HEK293T (cell line): ENCODE measurements around the gene CDYL2.
"Not testable (repeated sequence)": the region's sequence is repeated elsewhere in the genome, so short reads cannot be mapped to it uniquely, and the experiment has no call there.

ENCODE experiments used
- CTCF ChIA-PET: fragments of 350-600 bp; formaldehyde crosslinking; extraction: SDS; loops from one replicate; lab custom pipeline; 2021; ENCODE audit warnings: antibody characterized with exemption, inconsistent platforms; lab: Yijun Ruan, JAX
- POLR2A ChIA-PET: fragments of 350-600 bp; formaldehyde crosslinking; extraction: SDS; loops from one replicate; lab custom pipeline; 2020; ENCODE audit warnings: antibody characterized with exemption, inconsistent platforms; lab: Yijun Ruan, JAX
- DNase-seq: peaks from one replicate; pipeline ENCODE4 v3.0.0; 2012; ENCODE audit warnings: mixed read lengths; ENCODE audit errors: extremely low spot score
- ARNT ChIP-seq: fragments of 450-650 bp; IDR thresholded peaks from 2 replicates; pipeline ENCODE4 v1.6.1; 2017; ENCODE audit warnings: mild to moderate bottlenecking
- BHLHE40 ChIP-seq: fragments of 450-650 bp; IDR thresholded peaks from 2 replicates; pipeline ENCODE4 v1.6.1; 2016; ENCODE audit warnings: mild to moderate bottlenecking, moderate library complexity, borderline replicate concordance
- ELF4 ChIP-seq: fragments of 450-650 bp; IDR thresholded peaks from 2 replicates; pipeline ENCODE4 v1.6.1; 2017; ENCODE audit warnings: antibody characterized with exemption
- FOXA1 ChIP-seq: fragments of 450-650 bp; IDR thresholded peaks from 2 replicates; pipeline ENCODE4 v1.6.1; 2016; ENCODE audit warnings: mild to moderate bottlenecking
- FOXK2 ChIP-seq: fragments of 450-650 bp; IDR thresholded peaks from 2 replicates; pipeline ENCODE4 v1.6.1; 2016; ENCODE audit warnings: mild to moderate bottlenecking
- FOXM1 ChIP-seq: fragments of 450-650 bp; IDR thresholded peaks from 2 replicates; pipeline ENCODE4 v1.6.1; 2017; ENCODE audit warnings: mild to moderate bottlenecking, borderline replicate concordance
- HDGF ChIP-seq: fragments of 450-650 bp; IDR thresholded peaks from 2 replicates; pipeline ENCODE4 v1.6.1; 2017; ENCODE audit warnings: antibody characterized with exemption, borderline replicate concordance
- L3MBTL2 ChIP-seq: fragments of 450-650 bp; conservative IDR thresholded peaks from 2 replicates; pipeline ENCODE4 v1.6.1; 2016; ENCODE audit warnings: mild to moderate bottlenecking
- LEF1 ChIP-seq: fragments of 450-650 bp; IDR thresholded peaks from 2 replicates; pipeline ENCODE4 v1.6.1; 2017; ENCODE audit warnings: mild to moderate bottlenecking, borderline replicate concordance
- NFRKB ChIP-seq: fragments of 450-650 bp; IDR thresholded peaks from 2 replicates; pipeline ENCODE4 v1.6.1; 2016; ENCODE audit warnings: mild to moderate bottlenecking, moderate library complexity
- SP1 ChIP-seq: fragments of 450-650 bp; IDR thresholded peaks from 2 replicates; pipeline ENCODE4 v1.6.1; 2017
- SUZ12 ChIP-seq: fragments of 450-650 bp; IDR thresholded peaks from 2 replicates; pipeline ENCODE4 v1.6.1; 2016; ENCODE audit warnings: mild to moderate bottlenecking
- TARDBP ChIP-seq: fragments of 450-650 bp; IDR thresholded peaks from 2 replicates; pipeline ENCODE4 v1.6.1; 2016
- ZNF384 ChIP-seq: fragments of 450-650 bp; IDR thresholded peaks from 2 replicates; pipeline ENCODE4 v1.6.1; 2016
- TF ChIP-seq, protein P1 (sequence below): fragments of 450-650 bp; IDR thresholded peaks from 2 replicates; pipeline ENCODE4 v1.6.1; 2016

The CDYL2 gene

DNA sequence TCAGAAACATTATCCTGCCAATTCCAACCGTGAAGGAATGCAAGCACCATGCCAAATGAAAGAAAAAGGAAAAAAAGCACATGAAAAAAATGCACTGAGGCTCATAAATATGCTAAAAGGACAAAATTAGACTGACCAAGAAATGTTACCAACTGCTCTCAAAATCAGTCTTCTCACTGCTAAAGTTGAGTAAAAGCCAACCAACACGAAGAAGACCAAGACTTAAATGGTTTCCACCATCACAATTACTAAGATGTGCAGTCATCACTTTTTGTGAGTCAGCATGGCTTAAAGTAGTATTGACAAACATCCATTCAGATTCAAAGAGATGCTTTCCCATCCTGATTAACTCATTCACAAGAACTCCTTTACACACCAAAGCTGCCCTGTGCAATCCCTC lies 16.4 kb downstream of the CDYL2 start:
- DNase-seq: no peak
- CTCF ChIA-PET: no interaction called here
- TF ChIP-seq LEF1 (no peak), HDGF (no peak), ELF4 (no peak), FOXM1 (no peak), NFRKB (no peak), ZNF384 (no peak), TARDBP (no peak), SUZ12 (no peak), FOXA1 (no peak), FOXK2 (no peak), L3MBTL2 (no peak)
- POLR2A ChIA-PET: no interaction called here

DNA sequence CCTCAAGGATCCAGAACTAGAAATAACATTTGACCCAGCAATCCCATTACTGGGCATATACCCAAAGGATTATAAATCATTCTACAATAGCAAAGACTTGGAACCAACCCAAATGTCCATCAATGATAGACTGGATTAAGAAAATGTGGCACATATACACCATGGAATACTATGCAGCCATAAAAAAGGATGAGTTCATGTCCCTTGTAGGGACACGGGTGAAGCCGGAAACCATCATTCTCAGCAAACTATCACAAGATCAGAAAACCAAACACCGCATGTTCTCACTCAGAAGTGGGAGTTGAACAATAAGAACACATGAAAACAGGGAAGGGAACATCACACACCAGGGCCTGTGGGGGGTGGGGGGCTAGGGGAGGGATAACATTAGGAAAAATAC lies 17.8 kb downstream of the CDYL2 start:
- CTCF ChIA-PET, DNase-seq, POLR2A ChIA-PET: not testable (repeated sequence)

DNA sequence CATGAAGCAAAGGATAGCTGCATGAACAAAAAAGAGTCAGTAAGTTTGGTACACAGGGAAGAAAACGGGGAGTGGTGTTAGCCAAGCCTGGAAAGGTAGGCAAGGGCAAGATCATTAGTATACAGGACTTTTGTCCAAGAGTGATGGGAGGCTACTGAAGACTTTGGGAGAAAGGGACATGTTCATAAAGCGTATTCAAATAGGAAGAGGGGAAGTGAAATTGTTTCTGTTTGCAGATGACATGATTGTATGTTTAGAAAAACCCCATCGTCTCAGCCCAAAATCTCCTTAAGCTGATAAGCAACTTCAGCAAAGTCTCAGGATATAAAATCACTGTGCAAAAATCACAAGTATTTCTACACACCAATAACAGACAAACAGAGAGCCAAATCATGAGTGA lies 19.4 kb downstream of the CDYL2 start:
- DNase-seq: no peak
- CTCF ChIA-PET: no interaction called here
- POLR2A ChIA-PET: no interaction called here
- TF ChIP-seq L3MBTL2 (no peak), LEF1 (no peak)

DNA sequence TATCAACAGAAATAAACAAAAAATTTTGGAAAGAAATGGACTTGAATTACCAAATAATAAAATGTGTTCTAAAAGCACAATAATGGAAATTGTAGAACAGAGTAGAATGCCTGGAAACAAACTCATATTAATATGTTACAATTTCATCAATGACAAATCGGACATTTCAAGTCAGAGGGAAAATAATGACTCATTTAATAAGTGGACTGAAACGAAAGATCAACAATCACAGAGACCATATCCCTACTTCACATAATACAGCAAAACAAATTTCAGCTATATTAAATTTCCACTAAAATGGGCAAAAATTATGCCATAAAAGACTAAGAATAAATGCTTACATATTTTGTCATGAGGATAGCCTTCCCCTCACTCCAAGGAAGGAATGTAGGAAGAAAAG lies 25.7 kb downstream of the CDYL2 start:
- POLR2A ChIA-PET: no interaction called here
- CTCF ChIA-PET: no interaction called here
- TF ChIP-seq BHLHE40 (no peak), SP1 (no peak), ZNF384 (no peak), L3MBTL2 (no peak)
- DNase-seq: no peak

DNA sequence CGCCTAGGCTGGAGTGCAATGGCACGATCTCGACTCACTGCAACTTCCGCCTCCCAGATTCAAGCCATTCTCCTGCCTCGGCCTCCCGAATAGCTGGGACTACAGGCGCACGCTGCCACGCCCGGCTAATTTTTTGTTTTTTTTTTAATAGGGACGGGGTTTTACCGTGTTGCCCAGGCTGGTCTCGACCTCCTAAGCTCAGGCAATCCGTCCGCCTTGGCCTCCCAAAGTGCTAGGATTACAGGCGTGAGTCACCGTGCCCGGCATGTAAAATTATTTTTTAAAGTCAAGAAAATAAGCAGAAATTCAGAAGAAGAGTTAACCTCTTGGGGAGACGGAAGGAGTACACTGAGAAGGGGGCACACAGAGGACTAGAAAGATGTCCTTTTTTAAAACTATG lies 27.5 kb downstream of the CDYL2 start:
- ChIA-PET POLR2A (no interaction called here), CTCF (no interaction called here)
- DNase-seq: no peak
- TF ChIP-seq FOXM1: no peak
- TF ChIP-seq SP1: no peak
- no peak for TF ChIP-seq NFRKB
- TF ChIP-seq, protein P1, sequence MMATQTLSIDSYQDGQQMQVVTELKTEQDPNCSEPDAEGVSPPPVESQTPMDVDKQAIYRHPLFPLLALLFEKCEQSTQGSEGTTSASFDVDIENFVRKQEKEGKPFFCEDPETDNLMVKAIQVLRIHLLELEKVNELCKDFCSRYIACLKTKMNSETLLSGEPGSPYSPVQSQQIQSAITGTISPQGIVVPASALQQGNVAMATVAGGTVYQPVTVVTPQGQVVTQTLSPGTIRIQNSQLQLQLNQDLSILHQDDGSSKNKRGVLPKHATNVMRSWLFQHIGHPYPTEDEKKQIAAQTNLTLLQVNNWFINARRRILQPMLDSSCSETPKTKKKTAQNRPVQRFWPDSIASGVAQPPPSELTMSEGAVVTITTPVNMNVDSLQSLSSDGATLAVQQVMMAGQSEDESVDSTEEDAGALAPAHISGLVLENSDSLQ: no peak
- TF ChIP-seq FOXA1: no peak
- TF ChIP-seq TARDBP: no peak

DNA sequence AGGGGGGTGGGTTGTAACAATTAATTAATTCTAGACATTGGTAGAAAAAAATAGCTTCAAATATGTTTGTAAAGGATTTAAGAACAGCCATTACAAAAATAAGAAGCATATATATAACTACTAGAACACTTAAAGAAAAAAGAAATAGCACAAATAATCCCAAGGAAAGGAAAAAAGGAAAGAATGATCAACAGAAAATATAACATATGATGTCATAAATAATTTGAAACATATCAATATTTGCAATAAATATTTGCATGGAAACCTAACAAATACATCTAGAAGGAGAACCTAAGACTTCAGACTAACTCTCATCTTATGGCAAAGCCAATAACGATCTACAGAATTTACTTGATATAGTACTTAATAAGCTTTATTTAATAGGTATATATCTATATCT lies 28.9 kb downstream of the CDYL2 start:
- no peak for DNase-seq
- TF ChIP-seq, protein P1: no peak
- TF ChIP-seq L3MBTL2 (no peak), NFRKB (no peak), SUZ12 (no peak)
- CTCF ChIA-PET: no interaction called here
- POLR2A ChIA-PET: no interaction called here

DNA sequence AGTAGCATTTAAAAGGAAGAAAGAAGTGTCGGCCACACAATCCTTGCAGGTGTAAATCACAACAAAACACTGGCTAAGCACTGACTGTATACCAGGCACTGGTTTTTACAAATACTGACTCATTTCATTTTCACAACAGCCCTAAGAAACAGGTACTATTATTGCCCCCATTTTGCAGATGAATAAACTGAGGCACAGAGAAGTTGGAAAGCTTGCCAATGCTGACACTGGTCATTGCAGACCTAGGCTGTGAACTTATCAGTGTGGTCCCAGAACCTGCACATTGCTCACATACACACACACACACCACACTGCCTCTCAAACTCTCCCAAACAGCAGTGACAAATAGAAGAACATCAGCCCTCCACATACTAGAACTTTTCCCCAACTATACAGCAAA lies 37.6 kb downstream of the CDYL2 start:
- CTCF ChIA-PET: no interaction called here
- POLR2A ChIA-PET: no interaction called here
- TF ChIP-seq L3MBTL2 (no peak), HDGF (no peak), TARDBP (no peak)
- DNase-seq: no peak

DNA sequence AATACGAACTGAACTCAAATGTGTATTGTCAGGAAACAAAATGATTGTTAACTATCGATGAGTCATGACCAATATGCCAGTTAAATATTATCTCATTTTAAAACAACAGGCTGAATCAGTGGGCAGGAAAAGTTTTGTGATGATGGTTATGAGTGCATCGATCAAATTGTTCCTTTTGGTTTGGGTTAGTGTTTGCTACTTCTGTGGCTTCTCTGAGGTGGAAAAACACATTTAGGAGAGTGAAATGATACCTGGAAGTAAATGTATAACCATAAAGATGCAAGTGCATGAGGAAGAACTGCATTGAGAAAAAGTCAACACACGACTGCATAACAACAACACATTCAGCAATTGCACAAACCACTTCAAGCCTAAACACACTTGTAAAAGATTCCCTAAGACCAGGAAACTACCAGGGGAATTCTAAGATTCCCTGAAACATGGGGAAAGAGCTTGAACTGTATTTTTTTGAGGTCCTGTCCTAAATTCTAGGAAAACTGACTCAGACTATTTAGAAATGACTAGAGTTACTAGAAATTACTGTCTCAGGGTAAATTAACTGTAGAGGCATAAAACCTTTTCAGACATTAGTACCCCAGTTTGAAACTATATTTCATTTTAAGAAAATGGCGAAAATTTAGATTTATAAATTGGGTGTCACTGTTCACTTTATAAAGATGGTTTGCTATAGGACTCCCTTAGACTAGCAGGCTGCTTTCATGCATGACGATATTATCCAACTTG lies 44.8 kb downstream of the CDYL2 start:
- ChIA-PET CTCF (no interaction called here), POLR2A (no interaction called here)
- DNase-seq: no peak
- no peak for TF ChIP-seq FOXK2
- no peak for TF ChIP-seq ZNF384
- no peak for TF ChIP-seq BHLHE40
- TF ChIP-seq L3MBTL2: no peak
- TF ChIP-seq ELF4: no peak
- no peak for TF ChIP-seq LEF1
- TF ChIP-seq HDGF: no peak
- TF ChIP-seq ARNT: no peak
- no peak for TF ChIP-seq FOXM1

DNA sequence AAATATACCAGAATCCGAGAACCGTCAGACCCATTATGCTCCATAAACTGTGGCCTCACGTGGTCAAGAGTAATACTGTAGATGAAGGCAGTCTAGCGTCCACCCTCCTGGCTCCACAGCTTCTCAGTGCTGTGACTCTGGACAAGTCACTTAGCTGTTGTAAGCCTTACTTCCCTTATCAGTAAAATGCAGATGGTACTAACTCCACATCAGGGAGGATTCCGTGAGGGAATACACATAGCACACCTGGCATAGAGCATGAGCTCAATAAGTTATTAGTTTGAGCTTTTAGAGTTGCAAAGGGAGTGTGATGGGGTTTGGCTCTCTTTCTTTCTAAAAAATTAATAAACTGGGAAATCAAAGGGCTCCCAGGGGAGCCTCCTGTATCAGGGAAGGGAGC lies 49.9 kb downstream of the CDYL2 start:
- no peak for TF ChIP-seq FOXA1
- TF ChIP-seq NFRKB: no peak
- no peak for DNase-seq
- CTCF ChIA-PET: no interaction called here
- POLR2A ChIA-PET: no interaction called here
